GM12875 (cell line): Measurements from ENCODE around the gene TRIM51.

Source experiments
- H3K4me3 ChIP-seq: one replicate; pipeline ENCODE4 v1.5.1; 2011; ENCODE audit warnings: low read depth, low read length, control low read depth
- TF ChIP-seq, protein P1 (sequence below): IDR thresholded peaks from 2 replicates; pipeline ENCODE4 v1.5.1; 2011; ENCODE audit warnings: low read depth, mild to moderate bottlenecking, control low read depth, inconsistent platforms, low read length, moderate library complexity, borderline replicate concordance; ENCODE audit not compliant: insufficient read depth

Gene TRIM51

DNA sequence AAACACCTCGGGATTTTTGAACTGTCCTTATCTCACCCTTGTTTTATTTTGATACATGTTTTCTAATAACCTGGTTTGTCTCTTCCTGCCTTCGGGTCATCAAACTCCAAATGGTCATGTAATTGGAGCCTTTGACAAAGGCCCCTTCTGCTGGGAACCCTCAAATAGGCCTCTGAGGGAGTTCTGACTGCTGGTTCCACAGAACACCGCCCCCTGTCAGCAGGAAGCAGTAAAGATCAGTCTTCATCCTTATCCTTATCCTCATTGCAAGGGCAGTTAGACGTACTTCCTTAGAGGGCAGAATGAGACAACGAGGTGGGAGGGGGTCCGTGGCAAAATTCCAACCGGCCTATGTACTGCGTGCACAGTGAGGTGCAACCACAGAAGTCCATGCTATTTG is 12.1 kb downstream of the TRIM51 start:
- H3K4me3 ChIP-seq: no peak overlapping the region
- TF ChIP-seq, protein P1, sequence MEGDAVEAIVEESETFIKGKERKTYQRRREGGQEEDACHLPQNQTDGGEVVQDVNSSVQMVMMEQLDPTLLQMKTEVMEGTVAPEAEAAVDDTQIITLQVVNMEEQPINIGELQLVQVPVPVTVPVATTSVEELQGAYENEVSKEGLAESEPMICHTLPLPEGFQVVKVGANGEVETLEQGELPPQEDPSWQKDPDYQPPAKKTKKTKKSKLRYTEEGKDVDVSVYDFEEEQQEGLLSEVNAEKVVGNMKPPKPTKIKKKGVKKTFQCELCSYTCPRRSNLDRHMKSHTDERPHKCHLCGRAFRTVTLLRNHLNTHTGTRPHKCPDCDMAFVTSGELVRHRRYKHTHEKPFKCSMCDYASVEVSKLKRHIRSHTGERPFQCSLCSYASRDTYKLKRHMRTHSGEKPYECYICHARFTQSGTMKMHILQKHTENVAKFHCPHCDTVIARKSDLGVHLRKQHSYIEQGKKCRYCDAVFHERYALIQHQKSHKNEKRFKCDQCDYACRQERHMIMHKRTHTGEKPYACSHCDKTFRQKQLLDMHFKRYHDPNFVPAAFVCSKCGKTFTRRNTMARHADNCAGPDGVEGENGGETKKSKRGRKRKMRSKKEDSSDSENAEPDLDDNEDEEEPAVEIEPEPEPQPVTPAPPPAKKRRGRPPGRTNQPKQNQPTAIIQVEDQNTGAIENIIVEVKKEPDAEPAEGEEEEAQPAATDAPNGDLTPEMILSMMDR: no peak

DNA sequence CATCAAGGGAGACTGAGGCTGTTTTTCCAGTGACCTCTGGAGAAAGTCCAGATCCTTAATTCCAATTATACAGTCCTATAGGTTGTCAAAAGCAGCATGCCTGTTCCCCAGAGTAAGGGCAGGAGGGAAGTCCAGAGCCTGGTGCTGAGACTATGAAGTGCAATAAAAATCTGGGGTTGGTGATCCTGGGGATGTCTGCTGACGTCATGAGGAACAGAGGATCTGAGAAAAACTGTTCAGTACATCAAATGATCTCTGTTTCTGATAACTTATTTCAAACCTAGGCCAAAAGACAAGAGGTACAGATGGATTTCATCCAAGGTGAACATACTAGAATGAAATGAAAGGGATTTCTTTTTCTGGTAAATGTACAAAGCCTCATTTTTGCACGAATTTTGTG is 19.2 kb downstream of the TRIM51 start:
- H3K4me3 ChIP-seq: no peak overlapping the region
- TF ChIP-seq, protein P1: no peak

DNA sequence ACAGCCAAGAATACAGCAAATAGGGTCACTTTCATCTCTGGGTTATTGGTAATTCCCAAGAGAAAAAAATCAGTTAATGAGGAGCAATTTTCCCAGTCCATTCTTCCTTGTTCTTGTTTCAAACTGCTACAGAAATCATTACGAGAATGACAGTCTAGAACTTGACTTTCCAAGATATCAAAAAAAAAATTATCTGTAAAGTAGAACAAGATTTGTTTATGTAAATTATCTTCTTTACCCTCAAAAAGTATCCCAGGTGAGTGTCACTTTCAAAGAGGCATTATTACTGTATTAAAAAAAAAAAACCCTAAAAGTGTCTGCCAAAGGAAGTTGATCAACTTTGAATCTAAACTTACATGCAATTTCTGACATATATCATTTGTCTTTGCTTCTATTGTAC is 31.4 kb downstream of the TRIM51 start, which contains the start of gene OR5W2:
Gene OR5W2, minus strand, starts transcription at position 101 of the 400 bp plus-strand sequence. Its CDS starts 0 bp downstream, at position 101.
- TF ChIP-seq, protein P1: no peak
- no peak within 1 kb of the TSS for H3K4me3 ChIP-seq

DNA sequence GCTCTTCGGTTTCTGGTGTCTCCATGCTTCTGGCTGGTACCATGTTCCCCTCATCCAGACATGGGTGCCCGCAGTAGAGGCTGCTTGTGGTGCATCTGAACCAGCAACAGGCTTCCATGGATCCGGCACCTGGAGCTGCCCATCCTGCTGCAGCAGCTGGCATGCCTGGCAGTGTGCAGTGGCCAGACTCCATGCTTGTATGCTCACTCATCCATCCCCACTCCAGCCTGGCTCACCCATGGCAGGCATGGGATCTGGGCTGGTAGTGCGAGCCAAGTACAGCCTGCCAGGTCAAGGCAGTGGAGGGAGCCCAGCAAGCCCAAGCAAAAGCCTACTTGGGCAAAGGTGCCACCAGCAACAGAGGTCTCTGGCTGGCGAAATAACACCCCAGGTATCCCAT is 37.4 kb downstream of the TRIM51 start:
- TF ChIP-seq, protein P1: no peak
- H3K4me3 ChIP-seq: no peak overlapping the region

DNA sequence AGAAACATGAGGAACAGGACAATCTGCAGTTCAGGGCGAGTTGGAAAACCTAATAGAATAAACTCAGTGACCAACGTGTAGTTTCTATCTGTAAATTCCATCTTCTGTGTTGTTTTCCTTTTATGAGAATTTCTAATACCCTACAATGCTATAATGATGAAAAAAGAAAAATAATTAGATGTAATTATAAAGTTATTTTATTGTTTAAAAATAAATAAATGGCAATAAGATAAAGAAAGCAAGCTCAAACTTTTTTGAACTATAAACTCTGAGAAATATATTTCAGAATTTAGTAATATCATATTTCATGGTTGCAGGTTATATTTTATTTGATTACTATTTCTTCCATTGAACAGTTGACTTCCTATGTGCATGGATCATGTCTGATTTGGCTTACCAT is 53.2 kb downstream of the TRIM51 start, which contains the start of gene OR5I1:
Gene OR5I1, minus strand, starts transcription at position 101 of the 400 bp plus-strand sequence. Its CDS starts 0 bp downstream, at position 101.
- H3K4me3 ChIP-seq: no peak within 1 kb of the TSS
- TF ChIP-seq, protein P1: no peak
